Sigmoid colon (tissue), 7 donors: Measurements from ENCODE around the gene MYO10. TPM values are rescaled to one million over a fixed set of nuclear protein-coding genes. Genes with fewer than 3 reads are reported as not detected.
A peak's percentile ranks its signal among the peaks of the same experiment; 100 is the strongest.

Source experiments
- DNase-seq: peaks from one replicate; pipeline ENCODE4 v3.0.0-alpha.2; 2019
- H3K27ac ChIP-seq, 4 donors: fragments of 200-600 bp; sonication (generic); one replicate each; pipeline ENCODE4 v1.5.1; 2016 to 2019; ENCODE audit warnings: mild to moderate bottlenecking in 1 of 4
- H3K27me3 ChIP-seq, 3 donors: fragments of 200-600 bp; sonication (generic); one replicate each; pipeline ENCODE4 v1.5.1; 2019; ENCODE audit warnings: mild to moderate bottlenecking in 1 of 3
- H3K36me3 ChIP-seq, 4 donors: fragments of 200-600 bp; sonication (generic); one replicate each; pipeline ENCODE4 v1.5.1; 2016 to 2019
- H3K4me1 ChIP-seq, 4 donors: fragments of 200-600 bp; sonication (generic); one replicate each; pipeline ENCODE4 v1.5.1; 2017 to 2019
- H3K4me3 ChIP-seq, 4 donors: fragments of 200-600 bp; sonication (generic); one replicate each; pipeline ENCODE4 v1.5.1; 2017 to 2019; ENCODE audit warnings: mild to moderate bottlenecking in 2 of 4, moderate library complexity in 1 of 4
- H3K9me3 ChIP-seq, 4 donors: fragments of 200-600 bp in 3 of 4; sonication (generic) in 3 of 4; one replicate each; pipeline versions ENCODE4 v1.5.1 to v1.6.1; 2013 to 2019
- CTCF ChIP-seq, 4 experiments: fragments of 450-650 bp in 3 of 4; fragments of 200-600 bp in 1 of 4; IDR thresholded peaks; one replicate each; pipeline ENCODE4 v1.5.1; 2016 to 2019; ENCODE audit warnings: antibody characterized with exemption in 4 of 4, mild to moderate bottlenecking in 3 of 4, moderate library complexity in 2 of 4
- EP300 ChIP-seq, 4 donors: sonication (generic); formaldehyde crosslinking; IDR thresholded peaks; one replicate each; pipeline ENCODE4 v1.6.1; 2017; ENCODE audit warnings: antibody characterized with exemption in 4 of 4
- POLR2A ChIP-seq, 2 donors: fragments of 450-650 bp; IDR thresholded peaks; one replicate each; pipeline ENCODE4 v1.6.1; 2016; ENCODE audit warnings: antibody characterized with exemption in 2 of 2, mild to moderate bottlenecking in 2 of 2, moderate library complexity in 2 of 2
- POLR2AphosphoS5 ChIP-seq, 4 donors: sonication (generic); formaldehyde crosslinking; IDR thresholded peaks; one replicate each; pipeline ENCODE4 v1.6.1; 2017; ENCODE audit warnings: antibody characterized with exemption in 4 of 4
- WGBS, 2 donors: extraction: QIAGEN DNeasy Blood & Tissue Kit; methylation state at CpG; one replicate each; pipeline ENCODE4 v1.1.7; 2013; 5-methylcytosine and 5-hydroxymethylcytosine counted together
- intact Hi-C: fragments of 100-400 bp; cut with DNase I; formaldehyde crosslinking; loops from one replicate; pipeline ENCODE4 v1.15.1; 2023
- polyA plus RNA-seq, 3 donors: library from polyadenylated mRNA; stranded (reverse); fragments of 200-250 nt; gene quantifications; one replicate each; pipeline ENCODE4 v1.2.3, GENCODE V29; 2013
- total RNA-seq, 4 donors: library from RNA; depleted of rRNA; stranded (reverse); fragments of >200 nt; gene quantifications; one replicate each; pipeline ENCODE4 v1.1.0, GENCODE V29; 2016
- donor health status: healthy with polysubstance abuse.
- donor health status: Bipolar disorder and iron deficiency.
- donor health status: healthy.

Gene MYO10
- total and polyA plus RNA-seq, 7 donors, result 3.9 to 20.3 (median 8.3) TPM

- no peak overlapping the region for H3K27ac ChIP-seq
- DNase-seq, result no peak
Observed at GRCh38 chr5:16906255-16906654, 29.8 kb downstream of the MYO10 start.

GRCh38 chr5:16903480-16904300 is 32.4 kb downstream of the MYO10 start:
- WGBS, 2 donors, result 89 to 90% methylated on average over 7 of the region's 7 CpGs
- DNase-seq, result no peak
- TF ChIP-seq EP300 (IDR thresholded peaks at IDR 0.05) (no peak), POLR2AphosphoS5 (IDR thresholded peaks at IDR 0.05) (no peak), POLR2A (IDR thresholded peaks at IDR 0.05) (no peak), CTCF (IDR thresholded peaks at IDR 0.05) (no peak)
- Histone ChIP-seq H3K4me3 (no peak overlapping the region), H3K27me3 (no peaks in the 10 kb centered on the region), H3K27ac (no peak overlapping the region), H3K36me3 (no peaks in the 10 kb centered on the region), H3K9me3 (no peaks in the 10 kb centered on the region), H3K4me1 (peaks cover 0 to 10% (median 4%) of the 10 kb centered on the region in 4 donors)
- intact Hi-C loops, result no loop called here

More at GRCh38 chr5:16906255-16906654, 29.8 kb downstream of the MYO10 start:
- Histone ChIP-seq H3K4me3 (no peak overlapping the region), H3K27me3 (no peaks in the 10 kb centered on the region), H3K9me3 (no peaks in the 10 kb centered on the region), H3K36me3 (no peaks in the 10 kb centered on the region), H3K4me1 (peaks cover 0 to 10% (median 4%) of the 10 kb centered on the region in 4 donors)
- 94% methylated on average over 4 of the region's 4 CpGs for WGBS, 2 donors
- no peak for TF ChIP-seq CTCF (IDR thresholded peaks at IDR 0.05)
- no peak for TF ChIP-seq POLR2A (IDR thresholded peaks at IDR 0.05)
- TF ChIP-seq POLR2AphosphoS5 (IDR thresholded peaks at IDR 0.05), result no peak
- TF ChIP-seq EP300 (IDR thresholded peaks at IDR 0.05), result no peak
- intact Hi-C loops, result no loop called here

GRCh38 chr5:16902846-16903245 is 33.2 kb downstream of the MYO10 start:
- TF ChIP-seq POLR2AphosphoS5 (IDR thresholded peaks at IDR 0.05) (peak in 3 of 4 donors; percentile 30 to 60 (median 42)), CTCF (IDR thresholded peaks at IDR 0.05) (no peak), POLR2A (IDR thresholded peaks at IDR 0.05) (no peak), EP300 (IDR thresholded peaks at IDR 0.05) (peak in 3 of 4 donors; percentile 24 to 51 (median 36))
- H3K4me1 ChIP-seq, result peaks cover 0 to 11% (median 6%) of the 10 kb centered on the region in 4 donors
- intact Hi-C loops, result no loop called here
- no peak for DNase-seq
- H3K36me3 ChIP-seq, result no peaks in the 10 kb centered on the region
- H3K27me3 ChIP-seq, result no peaks in the 10 kb centered on the region
- H3K9me3 ChIP-seq, result no peaks in the 10 kb centered on the region
- H3K27ac ChIP-seq, result no peak overlapping the region
- WGBS, 2 donors, result 76 to 78% methylated on average over 9 of the region's 9 CpGs
- no peak overlapping the region for H3K4me3 ChIP-seq

GRCh38 chr5:16901021-16901644 is 35.0 kb downstream of the MYO10 start:
- intact Hi-C loops, result no loop called here
- WGBS, 2 donors, result 73 to 89% methylated on average over 13 of the region's 13 CpGs
- H3K4me1 ChIP-seq, result peaks cover 0 to 25% (median 21%) of the 10 kb centered on the region in 4 donors
- no peak overlapping the region for H3K4me3 ChIP-seq
- no peak for DNase-seq
- no peak overlapping the region for H3K27ac ChIP-seq
- H3K9me3 ChIP-seq, result no peaks in the 10 kb centered on the region
- no peaks in the 10 kb centered on the region for H3K27me3 ChIP-seq
- TF ChIP-seq EP300 (IDR thresholded peaks at IDR 0.05) (no peak), CTCF (IDR thresholded peaks at IDR 0.05) (no peak), POLR2A (IDR thresholded peaks at IDR 0.05) (no peak), POLR2AphosphoS5 (IDR thresholded peaks at IDR 0.05) (no peak)
- no peaks in the 10 kb centered on the region for H3K36me3 ChIP-seq
